Vagina (tissue), 2 donors: ENCODE data around the gene MCF2L. TPM values are rescaled to one million over a fixed set of nuclear protein-coding genes. Genes with fewer than 3 reads are reported as not detected.

ENCODE experiments used
- DNase-seq, 2 donors: peaks; one replicate each; pipeline ENCODE4 v3.0.0-alpha.2; 2017; ENCODE audit errors: extremely low spot score in 2 of 2
- H3K27ac ChIP-seq: fragments of 200-600 bp; sonication (generic); one replicate; pipeline ENCODE4 v1.5.1; 2019
- H3K27me3 ChIP-seq: fragments of 200-600 bp; sonication (generic); one replicate; pipeline ENCODE4 v1.5.1; 2019
- H3K36me3 ChIP-seq, 2 donors: fragments of 200-600 bp; sonication (generic); one replicate each; pipeline ENCODE4 v1.5.1; 2017 to 2019
- H3K4me1 ChIP-seq: fragments of 200-600 bp; sonication (generic); one replicate; pipeline ENCODE4 v1.5.1; 2019
- H3K4me3 ChIP-seq, 2 donors: fragments of 200-600 bp; sonication (generic); 1 replicate in 1 of 2; 2 replicates in 1 of 2; pipeline ENCODE4 v1.5.1; 2016 to 2019
- H3K9me3 ChIP-seq: fragments of 200-600 bp; sonication (generic); one replicate; pipeline ENCODE4 v1.5.1; 2019
- POLR2A ChIP-seq, 2 donors: fragments of 450-650 bp; IDR thresholded peaks; one replicate each; pipeline ENCODE4 v1.6.1; 2017; ENCODE audit warnings: antibody characterized with exemption in 2 of 2, mild to moderate bottlenecking in 2 of 2, moderate library complexity in 2 of 2
- POLR2AphosphoS5 ChIP-seq, 2 donors: sonication (generic); formaldehyde crosslinking; IDR thresholded peaks; one replicate each; pipeline ENCODE4 v1.9.0; 2017; ENCODE audit warnings: antibody characterized with exemption in 2 of 2, mild to moderate bottlenecking in 2 of 2, low read depth in 1 of 2; ENCODE audit not compliant: insufficient read depth in 1 of 2
- intact Hi-C: fragments of 100-400 bp; cut with DNase I; formaldehyde crosslinking; loops from one replicate; pipeline ENCODE4 v1.15.1; 2023
- total RNA-seq: library from RNA; depleted of rRNA; stranded (reverse); fragments of >200 nt; gene quantifications from one replicate; pipeline ENCODE4 v1.2.3, GENCODE V29; 2016
- TF ChIP-seq, protein P1 (sequence below), 3 experiments: fragments of 450-650 bp in 2 of 3; fragments of 200-600 bp in 1 of 3; sonication (generic) in 1 of 3; IDR thresholded peaks; one replicate each; pipeline ENCODE4 v1.5.1; 2017 to 2019; ENCODE audit warnings: antibody characterized with exemption in 3 of 3, mild to moderate bottlenecking in 2 of 3, moderate library complexity in 2 of 3

The MCF2L gene
- total RNA-seq, 1 donor from 2014 or later = 45.4 TPM

- Histone ChIP-seq H3K36me3 (no peaks in the 10 kb centered on the region), H3K27me3 (no peaks in the 10 kb centered on the region), H3K4me3 (no peak overlapping the region), H3K4me1 (peaks cover 17% of the 10 kb centered on the region), H3K9me3 (no peaks in the 10 kb centered on the region), H3K27ac (peak overlapping the region; percentile 76)
- no peak for DNase-seq
- intact Hi-C loops = no loop called here
- TF ChIP-seq, protein P1, sequence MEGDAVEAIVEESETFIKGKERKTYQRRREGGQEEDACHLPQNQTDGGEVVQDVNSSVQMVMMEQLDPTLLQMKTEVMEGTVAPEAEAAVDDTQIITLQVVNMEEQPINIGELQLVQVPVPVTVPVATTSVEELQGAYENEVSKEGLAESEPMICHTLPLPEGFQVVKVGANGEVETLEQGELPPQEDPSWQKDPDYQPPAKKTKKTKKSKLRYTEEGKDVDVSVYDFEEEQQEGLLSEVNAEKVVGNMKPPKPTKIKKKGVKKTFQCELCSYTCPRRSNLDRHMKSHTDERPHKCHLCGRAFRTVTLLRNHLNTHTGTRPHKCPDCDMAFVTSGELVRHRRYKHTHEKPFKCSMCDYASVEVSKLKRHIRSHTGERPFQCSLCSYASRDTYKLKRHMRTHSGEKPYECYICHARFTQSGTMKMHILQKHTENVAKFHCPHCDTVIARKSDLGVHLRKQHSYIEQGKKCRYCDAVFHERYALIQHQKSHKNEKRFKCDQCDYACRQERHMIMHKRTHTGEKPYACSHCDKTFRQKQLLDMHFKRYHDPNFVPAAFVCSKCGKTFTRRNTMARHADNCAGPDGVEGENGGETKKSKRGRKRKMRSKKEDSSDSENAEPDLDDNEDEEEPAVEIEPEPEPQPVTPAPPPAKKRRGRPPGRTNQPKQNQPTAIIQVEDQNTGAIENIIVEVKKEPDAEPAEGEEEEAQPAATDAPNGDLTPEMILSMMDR (IDR thresholded peaks at IDR 0.05) = no peak
- TF ChIP-seq POLR2A (IDR thresholded peaks at IDR 0.05) (no peak), POLR2AphosphoS5 (IDR thresholded peaks at IDR 0.05; ENCODE audit: insufficient read depth in 1 of 2, low read depth in 1 of 2) (no peak)
Measured at GRCh38 chr13:113041896-113042295, 72.9 kb downstream of the MCF2L start.

GRCh38 chr13:113042456-113042855 is 73.4 kb downstream of the MCF2L start:
- Histone ChIP-seq H3K36me3 (no peaks in the 10 kb centered on the region), H3K4me3 (no peak overlapping the region), H3K27ac (peak overlapping the region; percentile 76), H3K27me3 (no peaks in the 10 kb centered on the region), H3K9me3 (no peaks in the 10 kb centered on the region), H3K4me1 (peaks cover 17% of the 10 kb centered on the region)
- TF ChIP-seq, protein P1 (IDR thresholded peaks at IDR 0.05) = no peak
- TF ChIP-seq POLR2A (IDR thresholded peaks at IDR 0.05) (no peak), POLR2AphosphoS5 (IDR thresholded peaks at IDR 0.05; ENCODE audit: insufficient read depth in 1 of 2, low read depth in 1 of 2) (no peak)
- intact Hi-C loops = no loop called here
- DNase-seq = no peak

DNA sequence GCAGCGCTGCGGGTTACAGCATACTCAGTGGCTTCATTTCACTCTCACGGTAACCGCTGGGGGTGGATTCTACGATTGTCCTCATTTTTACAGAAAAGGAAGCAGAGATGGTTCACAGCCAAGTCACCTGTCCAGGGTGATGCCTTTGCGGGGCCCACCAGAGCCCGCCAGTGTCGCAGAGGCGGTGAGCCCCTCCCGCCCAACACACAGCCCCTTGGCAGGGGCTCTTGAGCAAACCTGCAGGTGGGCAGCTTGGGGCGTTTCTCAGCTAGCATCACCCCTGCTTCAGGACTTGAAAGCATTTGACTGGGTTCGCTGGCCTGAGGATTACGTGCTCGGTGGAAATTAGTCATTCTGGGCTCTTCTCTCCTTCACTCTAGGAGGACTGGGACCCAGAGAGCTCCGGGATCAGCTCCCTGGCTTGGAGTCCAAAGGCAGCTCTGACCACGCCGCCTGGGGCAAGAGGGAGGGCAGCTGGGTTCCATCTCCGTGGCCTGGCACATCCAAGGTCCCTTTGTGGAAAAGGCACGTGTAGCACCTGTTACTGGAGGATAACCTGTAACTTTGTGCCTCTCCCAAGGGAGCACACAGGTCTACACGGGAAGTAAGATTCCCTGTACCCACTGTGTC is 74.1 kb downstream of the MCF2L start:
- no peak for DNase-seq
- no peaks in the 10 kb centered on the region for H3K36me3 ChIP-seq
- H3K9me3 ChIP-seq = no peaks in the 10 kb centered on the region
- peaks cover 17% of the 10 kb centered on the region for H3K4me1 ChIP-seq
- no peaks in the 10 kb centered on the region for H3K27me3 ChIP-seq
- H3K4me3 ChIP-seq = no peak overlapping the region
- intact Hi-C loops = no loop called here
- H3K27ac ChIP-seq = no peak overlapping the region
- TF ChIP-seq POLR2A (IDR thresholded peaks at IDR 0.05) (no peak), POLR2AphosphoS5 (IDR thresholded peaks at IDR 0.05; ENCODE audit: insufficient read depth in 1 of 2, low read depth in 1 of 2) (no peak)
- TF ChIP-seq, protein P1 (IDR thresholded peaks at IDR 0.05) = no peak

DNA sequence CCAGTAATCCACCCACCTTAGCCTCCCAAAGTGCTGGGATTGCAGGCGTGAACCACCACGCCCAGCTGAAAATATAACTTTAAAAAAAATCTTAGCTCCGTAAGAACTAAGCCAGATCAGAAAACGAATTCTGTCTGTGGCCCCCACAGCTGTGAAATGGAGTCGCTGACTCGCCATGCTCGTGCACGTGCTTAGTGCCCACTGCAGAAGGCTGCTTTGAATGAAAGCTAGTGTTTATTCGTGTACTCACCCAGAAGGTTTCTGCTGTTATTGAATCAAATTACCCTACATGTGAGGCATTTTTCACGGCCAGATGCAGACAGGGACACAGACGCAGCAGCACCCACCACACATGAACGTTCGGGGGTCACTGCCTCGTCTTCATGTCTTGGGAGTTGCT is 74.9 kb downstream of the MCF2L start:
- TF ChIP-seq POLR2AphosphoS5 (IDR thresholded peaks at IDR 0.05; ENCODE audit: insufficient read depth in 1 of 2, low read depth in 1 of 2) (no peak), POLR2A (IDR thresholded peaks at IDR 0.05) (no peak)
- TF ChIP-seq, protein P1 (IDR thresholded peaks at IDR 0.05) = no peak
- Histone ChIP-seq H3K9me3 (no peaks in the 10 kb centered on the region), H3K27me3 (no peaks in the 10 kb centered on the region), H3K4me1 (peaks cover 19% of the 10 kb centered on the region), H3K4me3 (no peak overlapping the region), H3K27ac (no peak overlapping the region), H3K36me3 (no peaks in the 10 kb centered on the region)
- DNase-seq = no peak
- intact Hi-C loops = no loop called here

DNA sequence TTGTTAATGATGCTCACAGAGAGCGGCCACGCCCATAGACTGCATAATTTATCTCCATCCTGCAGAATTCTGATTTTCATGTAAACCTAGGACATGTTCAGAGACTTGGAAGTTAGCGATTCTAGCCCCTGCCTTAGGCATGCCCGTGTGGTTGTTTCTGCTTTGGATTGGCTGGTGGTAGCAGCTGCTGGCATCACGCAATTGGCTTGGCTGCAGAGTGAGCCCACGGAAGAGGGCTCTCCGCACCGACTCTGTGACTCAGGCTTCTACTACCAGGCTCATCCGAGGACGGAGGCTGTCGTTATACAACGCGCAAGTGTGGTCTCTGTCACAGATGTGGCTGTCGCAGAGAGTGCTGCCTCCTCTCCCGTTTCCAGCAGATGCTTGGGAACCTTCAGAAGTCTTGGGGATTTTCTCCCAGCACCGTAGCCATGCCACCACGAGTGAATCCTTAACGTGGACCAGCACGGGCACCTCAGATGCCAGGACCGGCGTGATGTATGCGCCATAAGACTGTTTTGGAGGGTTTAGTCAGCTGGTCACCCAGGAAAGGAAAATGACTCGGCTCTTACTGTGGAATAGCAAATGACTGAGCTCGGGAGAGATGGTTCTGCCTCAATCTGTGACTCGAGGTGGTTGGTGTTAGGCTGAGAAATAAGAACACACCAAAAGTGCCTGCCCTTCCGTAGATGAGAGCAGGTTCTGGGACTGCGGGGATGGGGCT is 75.5 kb downstream of the MCF2L start:
- peak overlapping the region; percentile 50 for H3K27ac ChIP-seq
- TF ChIP-seq POLR2A (IDR thresholded peaks at IDR 0.05) = no peak
- TF ChIP-seq POLR2AphosphoS5 (IDR thresholded peaks at IDR 0.05; ENCODE audit: insufficient read depth in 1 of 2, low read depth in 1 of 2) = peak in 1 of 2 donors; percentile 12
- no peaks in the 10 kb centered on the region for H3K9me3 ChIP-seq
- intact Hi-C loops = no loop called here
- H3K4me3 ChIP-seq = peak overlapping the region in 1 of 2 donors; percentile 18
- no peaks in the 10 kb centered on the region for H3K27me3 ChIP-seq
- no peak for DNase-seq
- no peaks in the 10 kb centered on the region for H3K36me3 ChIP-seq
- peaks cover 25% of the 10 kb centered on the region for H3K4me1 ChIP-seq
